Tibial artery (tissue), 4 donors: ENCODE measurements around the gene PRH1.

Source experiments
- DNase-seq, 2 donors: peaks; one replicate each; pipeline ENCODE4 v3.0.0-alpha.2; 2019
- H3K27ac ChIP-seq, 2 donors: fragments of 200-600 bp; sonication (generic) in 1 of 2; 1 replicate in 1 of 2; 2 replicates in 1 of 2; pipeline ENCODE4 v1.5.1; 2018 to 2019; ENCODE audit warnings: mild to moderate bottlenecking in 1 of 2
- H3K27me3 ChIP-seq, 2 donors: fragments of 200-600 bp; sonication (generic) in 1 of 2; one replicate each; pipeline versions ENCODE4 v1.5.1 to v1.6.0; 2016 to 2019
- H3K36me3 ChIP-seq, 3 donors: fragments of 200-600 bp; sonication (generic) in 2 of 3; one replicate each; pipeline ENCODE4 v1.5.1; 2016 to 2019; ENCODE audit warnings: mild to moderate bottlenecking in 2 of 3
- H3K4me1 ChIP-seq, 4 donors: fragments of 200-600 bp; sonication (generic) in 2 of 4; 1 replicate in 3 of 4; 2 replicates in 1 of 4; pipeline ENCODE4 v1.5.1; 2016 to 2019
- H3K4me3 ChIP-seq, 2 donors: fragments of 200-600 bp; sonication (generic) in 1 of 2; 1 replicate in 1 of 2; 2 replicates in 1 of 2; pipeline ENCODE4 v1.5.1; 2018 to 2019; ENCODE audit warnings: mild to moderate bottlenecking in 2 of 2
- H3K9me3 ChIP-seq, 3 donors: fragments of 200-600 bp; sonication (generic) in 1 of 3; one replicate each; pipeline ENCODE4 v1.5.1; 2016 to 2019
- CTCF ChIP-seq, 2 experiments: fragments of 200-600 bp in 1 of 2; fragments of 450-650 bp in 1 of 2; IDR thresholded peaks; one replicate each; pipeline ENCODE4 v1.5.1; 2017 to 2019; ENCODE audit warnings: antibody characterized with exemption in 2 of 2, mild to moderate bottlenecking in 1 of 2, moderate library complexity in 1 of 2
- intact Hi-C: fragments of 100-400 bp; cut with DNase I; formaldehyde crosslinking; loops from one replicate; pipeline ENCODE4 v1.15.0; 2023; ENCODE audit warnings: low total_unique reads

PRH1 gene

GRCh38 chr12:10861366-10861765 is 22.7 kb downstream of the PRH1 start:
- peaks cover 0 to 14% (median 14%) of the 10 kb centered on the region in 3 donors for H3K9me3 ChIP-seq
- intact Hi-C loops, result no loop called here

GRCh38 chr12:10855807-10856206 is 28.2 kb downstream of the PRH1 start:
- H3K4me3 ChIP-seq, result no peak overlapping the region
- TF ChIP-seq CTCF (IDR thresholded peaks at IDR 0.05), result no peak

More at GRCh38 chr12:10861366-10861765, 22.7 kb downstream of the PRH1 start:
- Histone ChIP-seq H3K36me3 (peaks cover 11 to 17% (median 16%) of the 10 kb centered on the region in 3 donors), H3K27me3 (no peaks in the 10 kb centered on the region), H3K4me1 (no peaks in the 10 kb centered on the region), H3K27ac (no peak overlapping the region), H3K4me3 (no peak overlapping the region)
- no peak for DNase-seq
- TF ChIP-seq CTCF (IDR thresholded peaks at IDR 0.05), result no peak

DNA sequence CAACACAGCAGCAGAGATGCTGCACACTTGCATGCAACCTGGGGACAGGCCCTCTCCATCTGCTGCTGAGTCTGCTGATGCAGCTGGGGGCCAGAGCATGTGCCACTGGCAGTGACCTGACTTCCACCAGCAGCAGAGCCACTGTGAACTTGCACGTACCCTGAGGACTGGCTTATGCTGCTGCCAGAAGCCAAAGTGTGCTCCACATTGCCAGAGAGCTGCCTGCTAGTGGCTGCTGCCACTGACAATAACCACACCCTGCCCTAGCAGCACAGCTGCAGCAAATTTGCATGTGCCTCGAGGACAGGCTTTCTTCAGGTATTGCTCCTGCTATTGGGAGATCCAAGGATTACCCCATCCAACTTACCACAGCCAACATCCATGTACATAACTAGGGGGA is 30.3 kb downstream of the PRH1 start:
- H3K9me3 ChIP-seq, result peaks cover 0 to 19% (median 0%) of the 10 kb centered on the region in 3 donors
- H3K36me3 ChIP-seq, result peaks cover 9 to 15% (median 14%) of the 10 kb centered on the region in 3 donors
- TF ChIP-seq CTCF (IDR thresholded peaks at IDR 0.05), result no peak
- H3K4me1 ChIP-seq, result peaks cover 0 to 9% (median 0%) of the 10 kb centered on the region in 4 donors
- H3K27ac ChIP-seq, result no peak overlapping the region
- DNase-seq, result no peak
- no peak overlapping the region for H3K4me3 ChIP-seq
- H3K27me3 ChIP-seq, result no peaks in the 10 kb centered on the region
- intact Hi-C loops, result no loop called here

More at GRCh38 chr12:10855807-10856206, 28.2 kb downstream of the PRH1 start:
- Histone ChIP-seq H3K27ac (no peak overlapping the region), H3K4me1 (peaks cover 0 to 9% (median 0%) of the 10 kb centered on the region in 4 donors), H3K27me3 (no peaks in the 10 kb centered on the region), H3K9me3 (peaks cover 0 to 24% (median 0%) of the 10 kb centered on the region in 3 donors), H3K36me3 (peaks cover 11 to 22% (median 17%) of the 10 kb centered on the region in 3 donors)
- intact Hi-C loops, result no loop called here
- DNase-seq, result no peak

DNA sequence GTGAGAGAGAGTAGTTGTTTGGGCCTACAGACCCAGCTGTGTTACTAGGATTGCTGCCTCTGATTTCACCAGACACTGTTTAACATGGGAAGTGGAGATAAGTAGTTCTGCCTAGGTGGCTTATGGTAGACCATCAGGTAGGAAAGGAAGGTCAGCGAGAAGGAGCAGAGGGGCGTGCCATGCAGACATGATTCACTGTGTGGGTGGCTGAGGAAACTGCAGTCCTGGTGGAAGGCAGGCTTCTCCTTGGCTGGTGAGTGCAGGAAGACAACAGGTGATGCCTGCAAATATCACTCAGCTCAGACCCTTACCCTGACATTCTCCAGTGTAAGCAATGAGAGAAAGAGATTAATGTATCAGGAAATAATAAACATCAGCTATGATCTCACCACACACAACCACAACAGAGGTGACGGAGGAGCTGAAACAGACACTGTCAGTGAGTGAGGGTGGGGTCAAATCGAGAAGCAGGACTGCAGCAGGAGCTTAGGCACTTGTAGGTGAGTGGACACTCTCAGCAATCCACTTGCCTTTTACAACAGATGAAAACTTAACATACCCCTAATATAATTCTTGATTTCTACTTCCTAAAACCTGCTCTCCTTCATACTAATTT is 32.7 kb downstream of the PRH1 start:
- H3K27me3 ChIP-seq, result no peaks in the 10 kb centered on the region
- DNase-seq, result no peak
- no peak overlapping the region for H3K4me3 ChIP-seq
- H3K36me3 ChIP-seq, result peaks cover 10 to 12% (median 11%) of the 10 kb centered on the region in 3 donors
- peaks cover 0 to 10% (median 0%) of the 10 kb centered on the region in 3 donors for H3K9me3 ChIP-seq
- TF ChIP-seq CTCF (IDR thresholded peaks at IDR 0.05), result no peak
- H3K27ac ChIP-seq, result no peak overlapping the region
- peaks cover 0 to 9% (median 0%) of the 10 kb centered on the region in 4 donors for H3K4me1 ChIP-seq
- intact Hi-C loops, result no loop called here

GRCh38 chr12:10849425-10849878 is 34.6 kb downstream of the PRH1 start, which contains the start of gene PRR4:
Gene PRR4 (minus strand): TSS chr12:10849475. CDS start chr12:10849437, 38 bp downstream.
- TF ChIP-seq CTCF (IDR thresholded peaks at IDR 0.05), result no peak
- intact Hi-C loops, result no loop called here
- Histone ChIP-seq H3K9me3 (no peaks in the 10 kb centered on the region), H3K4me1 (peaks cover 0 to 9% (median 0%) of the 10 kb centered on the region in 4 donors), H3K27ac (no peak within 1 kb of the TSS), H3K27me3 (no peaks in the 10 kb centered on the region), H3K4me3 (no peak within 1 kb of the TSS), H3K36me3 (peaks cover 4 to 13% (median 12%) of the 10 kb centered on the region in 3 donors)
- DNase-seq, result no peak
